K562 (cell line): ENCODE data around the gene FOXK2. TPM values are rescaled to one million over a fixed set of nuclear protein-coding genes. Genes with fewer than 3 reads are reported as not detected.
A peak's percentile ranks its signal among the peaks of the same experiment; 100 is the strongest.

Source experiments
- ATAC-seq: fragments of 200-7000 bp; cut with Tn5 transposase; 3 replicates; pipeline ENCODE4 v1.9.1; 2020; ENCODE audit warnings: moderate library complexity
- BruUV-seq: library from RNA; stranded (reverse); fragments of 400-500 nt; replicated peaks from 2 replicates; lab custom pipeline; 2021; lab: Mats Ljungman, UMichigan
- CTCF ChIA-PET: fragments of 300-600 bp; formaldehyde crosslinking; extraction: SDS; loops from one replicate; lab custom pipeline; 2021; ENCODE audit warnings: low intra/inter-chr PET ratio; lab: Yijun Ruan, JAX
- POLR2A ChIA-PET: fragments of 300-600, 350-650 bp; sonication (Branson Sonifier 250); formaldehyde crosslinking; extraction: SDS; loops from one replicate; lab custom pipeline; 2021; ENCODE audit warnings: antibody characterized with exemption, inconsistent platforms; lab: Yijun Ruan, JAX
- DNase-seq, 4 experiments: peaks; one replicate each; pipeline versions ENCODE4 v3.0.0 to v3.0.0-alpha.2; 2011 to 2018; ENCODE audit warnings: low spot score in 3 of 4, mixed read lengths in 3 of 4; ENCODE audit errors: extremely low read depth in 1 of 4
- FAIRE-seq: peaks from 2 replicates; lab custom pipeline; 2011; peaks lifted over from hg19 to GRCh38; lab: Jason Lieb, UNC
- H2AFZ ChIP-seq: 2 replicates; pipeline ENCODE4 v1.6.0; 2011; ENCODE audit warnings: low read depth, low read length, control low read depth, inconsistent platforms
- H3K27ac ChIP-seq: fragments of 200-600 bp; 3 replicates; pipeline ENCODE4 v1.8.0; 2011; ENCODE audit warnings: low read depth, mild to moderate bottlenecking, control low read depth, inconsistent platforms, low read length, moderate library complexity, mixed read lengths; ENCODE audit errors: extremely low read depth
- H3K27me3 ChIP-seq, 2 experiments: fragments of 300-600 bp in 1 of 2; 2 replicates in 1 of 2; 3 replicates in 1 of 2; pipeline versions ENCODE4 v1.6.0 to v1.8.0; 2011; ENCODE audit warnings: inconsistent platforms in 2 of 2, low read length in 2 of 2, mild to moderate bottlenecking in 1 of 2, mixed read lengths in 1 of 2, moderate library complexity in 1 of 2; ENCODE audit not compliant: control insufficient read depth in 2 of 2, insufficient read depth in 2 of 2
- H3K36me3 ChIP-seq: fragments of 300-600 bp; 3 replicates; pipeline ENCODE4 v1.8.0; 2011; ENCODE audit warnings: mild to moderate bottlenecking, low read length, inconsistent platforms; ENCODE audit not compliant: control insufficient read depth, insufficient read depth
- H3K4me1 ChIP-seq, 2 experiments: fragments of 200-600 bp in 1 of 2; replicated peaks in 1 of 2; 2 replicates in 1 of 2; 3 replicates in 1 of 2; pipeline versions ENCODE4 v1.5.1 to v1.8.0; 2011; ENCODE audit warnings: inconsistent platforms in 2 of 2, low read length in 2 of 2, mild to moderate bottlenecking in 1 of 2, mixed read lengths in 1 of 2, moderate library complexity in 1 of 2; ENCODE audit not compliant: control insufficient read depth in 2 of 2, insufficient read depth in 2 of 2
- H3K4me2 ChIP-seq: 2 replicates; pipeline ENCODE4 v1.6.1; 2011; ENCODE audit warnings: low read length, control low read depth, inconsistent platforms, mixed read lengths; ENCODE audit not compliant: insufficient read depth
- H3K4me3 ChIP-seq: fragments of 200-600 bp; sonication (generic), shearing (Covaris generic); 2 replicates; pipeline ENCODE4 v1.5.1; 2016; ENCODE audit warnings: control low read depth, inconsistent platforms
- H3K79me2 ChIP-seq: fragments of 200-600 bp; 3 replicates; pipeline ENCODE4 v1.8.0; 2011; ENCODE audit warnings: low read length, inconsistent platforms; ENCODE audit not compliant: control insufficient read depth, insufficient read depth
- H3K9ac ChIP-seq, 2 experiments: 2 replicates each; pipeline versions ENCODE4 v1.6.0 to v1.6.1; 2011; ENCODE audit warnings: low read depth in 2 of 2, low read length in 2 of 2, control low read depth in 1 of 2, inconsistent platforms in 1 of 2, mild to moderate bottlenecking in 1 of 2, mixed read lengths in 1 of 2; ENCODE audit not compliant: insufficient read depth in 1 of 2
- H3K9me1 ChIP-seq: one replicate; pipeline ENCODE4 v1.6.0; 2011; ENCODE audit warnings: inconsistent platforms, mild to moderate bottlenecking, low read length, moderate library complexity; ENCODE audit not compliant: control insufficient read depth, insufficient read depth
- H3K9me3 ChIP-seq: replicated peaks from 2 replicates; pipeline ENCODE4 v1.5.1; 2011; ENCODE audit warnings: low read depth, low read length, inconsistent platforms; ENCODE audit not compliant: control insufficient read depth, insufficient read depth
- H4K20me1 ChIP-seq: replicated peaks from 2 replicates; pipeline ENCODE4 v1.6.1; 2011; ENCODE audit warnings: low read length, inconsistent platforms, mixed read lengths; ENCODE audit not compliant: control insufficient read depth, insufficient read depth
- ESRRA ChIP-seq: fragments of 450-650 bp; IDR thresholded peaks from 2 replicates; pipeline ENCODE4 v1.6.1; 2014; ENCODE audit warnings: low read depth, mild to moderate bottlenecking, moderate library complexity, borderline replicate concordance
- TEAD2 ChIP-seq: fragments of 450-650 bp; IDR thresholded peaks from 2 replicates; pipeline ENCODE4 v1.6.1; 2016; ENCODE audit warnings: missing genetic modification characterization, control low read depth, missing compliant biosample characterization
- ZFX ChIP-seq: sonication (generic); formaldehyde crosslinking; IDR thresholded peaks from 2 replicates; pipeline ENCODE4 v1.8.0; 2022; ENCODE audit warnings: mild to moderate bottlenecking, missing genetic modification reagents, moderate library complexity
- ZNF583 ChIP-seq: fragments of 250-450 bp; sonication (Bioruptor Pico); IDR thresholded peaks from 2 replicates; pipeline ENCODE4 v1.4.0; 2020
- ZNF644 ChIP-seq: fragments of 200-800 bp; sonication (Bioruptor generic); IDR thresholded peaks from 2 replicates; pipeline ENCODE4 v1.6.1; 2016; ENCODE audit warnings: low read depth, missing genetic modification characterization, missing compliant biosample characterization
- WGBS: fragments of 100-300 bp; shearing (Covaris generic); methylation state at CpG from one replicate; pipeline ENCODE4 v1.1.6; 2016; ENCODE audit warnings: low coverage, mixed read lengths; ENCODE audit not compliant: insufficient coverage; ENCODE audit errors: missing lambda C conversion rate; 5-methylcytosine and 5-hydroxymethylcytosine counted together
- in situ Hi-C: fragments of 300-500 bp; cut with MboI; formaldehyde crosslinking; loops from 4 replicates; pipeline ENCODE4 v1.15.0; 2018; ENCODE audit warnings: inconsistent platforms, mixed read lengths
- intact Hi-C: fragments of 100-400 bp; cut with micrococcal nuclease; formaldehyde crosslinking; loops from 2 replicates; pipeline ENCODE4 v1.14.2; 2022
- polyA plus RNA-seq, 8 experiments: library from polyadenylated mRNA; depleted of rRNA in 4 of 8; stranded (reverse) in 5 of 8; unstranded in 3 of 8; fragments of >200 nt; fragmentation: Nextera tagmentation in 2 of 8; fragmentation: Illumina TruSeq in 1 of 8; extraction: Ambion mirVana in 2 of 8; extraction: Trizol in 1 of 8; gene quantifications; 2 replicates each; pipeline versions ENCODE4 v1.2.1 to v1.2.3, GENCODE V29; 2011 to 2014; ENCODE audit warnings: inconsistent platforms in 1 of 8, missing spikeins in 1 of 8
- total RNA-seq, 7 experiments: library from RNA; depleted of rRNA in 6 of 7; stranded (reverse); fragments of >200 nt in 6 of 7; fragmentation: Illumina TruSeq in 2 of 7; extraction: Trizol in 2 of 7; gene quantifications; 2 replicates each; pipeline versions ENCODE4 v1.2.1 to v1.2.3, GENCODE V29; 2011 to 2021; ENCODE audit warnings: low replicate concordance in 1 of 7
- TF ChIP-seq, protein P1 (sequence below): sonication (generic); formaldehyde crosslinking; IDR thresholded peaks from 2 replicates; pipeline ENCODE4 v1.8.0; 2022; ENCODE audit warnings: mild to moderate bottlenecking, low read depth, missing genetic modification reagents
- TF ChIP-seq, protein P2 (sequence below): sonication (generic); formaldehyde crosslinking; IDR thresholded peaks from 2 replicates; pipeline ENCODE4 v1.9.0; 2022; ENCODE audit warnings: mild to moderate bottlenecking, missing genetic modification reagents
- TF ChIP-seq, protein P3 (sequence below), 2 experiments: fragments of 450-650 bp; formaldehyde crosslinking in 1 of 2; IDR thresholded peaks; 2 replicates each; pipeline versions ENCODE4 v1.4.0 to v1.6.1; 2014 to 2020; ENCODE audit warnings: mild to moderate bottlenecking in 2 of 2, borderline replicate concordance in 1 of 2, low read depth in 1 of 2

Gene FOXK2
- total and polyA plus RNA-seq, 9 of the 15 experiments (the other 6 are each of a cell fraction or from before 2014, with no cell fraction given), result 3.0 to 86.0 (median 44.1) TPM

DNA sequence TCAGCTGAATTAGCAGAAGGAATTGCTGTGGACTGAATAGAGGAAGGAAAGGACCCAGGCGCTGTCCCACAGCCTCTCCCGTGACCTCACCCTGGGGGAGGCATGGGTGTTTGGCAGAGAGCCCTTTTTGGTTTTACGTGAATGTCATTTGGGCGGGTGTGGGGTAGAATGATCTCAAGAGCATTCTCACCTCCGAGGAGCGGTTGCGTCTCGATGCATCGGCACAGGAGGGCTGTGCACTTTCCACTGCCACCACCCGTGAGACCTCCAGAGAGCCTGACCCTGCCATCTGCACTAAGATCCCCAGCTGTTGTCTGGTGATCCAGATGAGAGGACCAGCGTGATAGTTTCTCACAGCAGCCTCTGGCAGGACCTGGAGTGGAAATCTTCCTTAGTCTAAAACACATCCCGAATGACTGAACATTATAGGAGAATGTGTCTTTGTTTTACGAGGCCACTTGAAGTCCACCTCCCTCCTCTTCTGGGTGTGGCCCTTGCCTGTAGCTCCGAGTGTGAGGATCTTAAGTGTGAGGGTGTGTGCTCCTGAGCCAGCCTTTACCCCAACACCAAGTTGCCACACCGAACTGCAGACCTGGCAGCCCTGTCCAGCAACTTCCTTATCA lies 29.3 kb downstream of the FOXK2 start (continued):
- TF ChIP-seq, protein P1, sequence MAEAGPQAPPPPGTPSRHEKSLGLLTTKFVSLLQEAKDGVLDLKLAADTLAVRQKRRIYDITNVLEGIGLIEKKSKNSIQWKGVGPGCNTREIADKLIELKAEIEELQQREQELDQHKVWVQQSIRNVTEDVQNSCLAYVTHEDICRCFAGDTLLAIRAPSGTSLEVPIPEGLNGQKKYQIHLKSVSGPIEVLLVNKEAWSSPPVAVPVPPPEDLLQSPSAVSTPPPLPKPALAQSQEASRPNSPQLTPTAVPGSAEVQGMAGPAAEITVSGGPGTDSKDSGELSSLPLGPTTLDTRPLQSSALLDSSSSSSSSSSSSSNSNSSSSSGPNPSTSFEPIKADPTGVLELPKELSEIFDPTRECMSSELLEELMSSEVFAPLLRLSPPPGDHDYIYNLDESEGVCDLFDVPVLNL, result no peak
- TF ChIP-seq ZNF644 (tag) (no peak), ESRRA (no peak), TEAD2 (tag) (no peak)
- TF ChIP-seq, all 486 proteins: peak for 6

DNA sequence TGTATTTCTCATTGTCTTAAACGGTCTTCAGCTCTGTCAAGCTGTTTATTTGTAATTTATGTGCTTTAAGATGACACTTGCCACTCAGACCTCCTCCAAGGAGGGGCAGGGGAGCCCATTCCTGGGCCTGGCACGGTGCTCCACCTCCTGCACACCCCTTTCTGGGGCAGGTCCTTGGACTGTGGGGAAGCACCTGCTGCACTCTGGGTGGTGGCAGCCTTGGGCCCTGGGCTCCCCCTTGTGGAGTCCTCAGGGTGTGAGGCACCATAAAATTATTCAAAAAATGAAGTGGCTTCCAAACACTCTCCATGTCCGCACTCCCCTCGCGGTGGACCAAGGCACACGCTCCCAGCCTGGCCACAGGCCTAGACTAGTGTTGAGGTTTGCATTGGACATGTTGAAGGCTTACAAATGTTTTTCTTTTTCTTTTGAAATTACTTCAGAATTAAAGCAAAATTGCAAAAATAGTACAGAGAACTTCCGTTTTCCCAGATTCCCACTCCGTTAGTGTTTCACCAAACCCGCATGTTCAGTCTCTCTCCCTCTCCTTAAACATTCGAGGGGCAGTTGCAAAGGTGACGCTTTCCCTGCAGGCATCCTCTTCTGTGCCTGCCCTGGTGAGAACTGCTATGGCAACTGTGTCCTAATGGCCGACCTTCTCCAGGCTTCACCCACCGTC lies 32.4 kb downstream of the FOXK2 start:
- peak; percentile 95 for ATAC-seq
- Histone ChIP-seq H3K9ac (no peak overlapping the region), H3K4me1 (peaks cover 13 to 25% of the 10 kb centered on the region in 2 experiments; a peak in 4 of 5 replicates), H4K20me1 (peaks cover 67% of the 10 kb centered on the region), H3K9me1 (peaks cover 4% of the 10 kb centered on the region), H3K27me3 (no peaks in the 10 kb centered on the region), H3K79me2 (peaks cover 94% of the 10 kb centered on the region), H3K9me3 (no peaks in the 10 kb centered on the region), H3K4me2 (no peak overlapping the region), H3K4me3 (no peak overlapping the region), H3K36me3 (peaks cover 32% of the 10 kb centered on the region; the same call in 2 of the 3 replicates), H3K27ac (no peak overlapping the region), H2AFZ (no peak overlapping the region)
- BruUV-seq, result no TSS peak
- ChIA-PET POLR2A (interaction anchor here (0.6 to 1.8 kb wide), 2 partner anchors 16 to 55 kb away, joined by 6 to 12 read pairs; no protein-coding TSS in a partner anchor), CTCF (interaction anchor here (0.6 to 1.6 kb wide), 6 partner anchors 58 to 307 kb away, joined by 3 to 8 read pairs (median 4); no protein-coding TSS in a partner anchor)
- peak; percentile 75 to 84 (median 78) for DNase-seq
- 48% methylated on average over 13 of the region's 13 CpGs for WGBS
- FAIRE-seq, result peak; percentile 75
- intact Hi-C loops, result loop anchor here (5.0 to 10.0 kb wide), 4 partner anchors 60 to 200 kb away; partner anchors contain the start of genes HEXD, NARF and OGFOD3
- in situ Hi-C loops, result no loop called here
- TF ChIP-seq, protein P2, sequence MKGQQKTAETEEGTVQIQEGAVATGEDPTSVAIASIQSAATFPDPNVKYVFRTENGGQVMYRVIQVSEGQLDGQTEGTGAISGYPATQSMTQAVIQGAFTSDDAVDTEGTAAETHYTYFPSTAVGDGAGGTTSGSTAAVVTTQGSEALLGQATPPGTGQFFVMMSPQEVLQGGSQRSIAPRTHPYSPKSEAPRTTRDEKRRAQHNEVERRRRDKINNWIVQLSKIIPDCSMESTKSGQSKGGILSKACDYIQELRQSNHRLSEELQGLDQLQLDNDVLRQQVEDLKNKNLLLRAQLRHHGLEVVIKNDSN (CRISPR knock-in tag), result no peak
- TF ChIP-seq, protein P3, sequence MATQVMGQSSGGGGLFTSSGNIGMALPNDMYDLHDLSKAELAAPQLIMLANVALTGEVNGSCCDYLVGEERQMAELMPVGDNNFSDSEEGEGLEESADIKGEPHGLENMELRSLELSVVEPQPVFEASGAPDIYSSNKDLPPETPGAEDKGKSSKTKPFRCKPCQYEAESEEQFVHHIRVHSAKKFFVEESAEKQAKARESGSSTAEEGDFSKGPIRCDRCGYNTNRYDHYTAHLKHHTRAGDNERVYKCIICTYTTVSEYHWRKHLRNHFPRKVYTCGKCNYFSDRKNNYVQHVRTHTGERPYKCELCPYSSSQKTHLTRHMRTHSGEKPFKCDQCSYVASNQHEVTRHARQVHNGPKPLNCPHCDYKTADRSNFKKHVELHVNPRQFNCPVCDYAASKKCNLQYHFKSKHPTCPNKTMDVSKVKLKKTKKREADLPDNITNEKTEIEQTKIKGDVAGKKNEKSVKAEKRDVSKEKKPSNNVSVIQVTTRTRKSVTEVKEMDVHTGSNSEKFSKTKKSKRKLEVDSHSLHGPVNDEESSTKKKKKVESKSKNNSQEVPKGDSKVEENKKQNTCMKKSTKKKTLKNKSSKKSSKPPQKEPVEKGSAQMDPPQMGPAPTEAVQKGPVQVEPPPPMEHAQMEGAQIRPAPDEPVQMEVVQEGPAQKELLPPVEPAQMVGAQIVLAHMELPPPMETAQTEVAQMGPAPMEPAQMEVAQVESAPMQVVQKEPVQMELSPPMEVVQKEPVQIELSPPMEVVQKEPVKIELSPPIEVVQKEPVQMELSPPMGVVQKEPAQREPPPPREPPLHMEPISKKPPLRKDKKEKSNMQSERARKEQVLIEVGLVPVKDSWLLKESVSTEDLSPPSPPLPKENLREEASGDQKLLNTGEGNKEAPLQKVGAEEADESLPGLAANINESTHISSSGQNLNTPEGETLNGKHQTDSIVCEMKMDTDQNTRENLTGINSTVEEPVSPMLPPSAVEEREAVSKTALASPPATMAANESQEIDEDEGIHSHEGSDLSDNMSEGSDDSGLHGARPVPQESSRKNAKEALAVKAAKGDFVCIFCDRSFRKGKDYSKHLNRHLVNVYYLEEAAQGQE (IDR thresholded peaks at IDR 0.05; ENCODE audit: borderline replicate concordance), result peak; percentile 72
- TF ChIP-seq, protein P3 (CRISPR knock-in tag; IDR thresholded peaks at IDR 0.05; ENCODE audit: low read depth), result no peak
- TF ChIP-seq ZNF583 (no peak), ZFX (CRISPR knock-in tag) (0 out of 2 replicates have a peak, but pooled peaks have one; percentile 18)
